ENCODE results near the gene ARHGAP5. TPM values are rescaled to one million over a fixed set of nuclear protein-coding genes. Genes with fewer than 3 reads are reported as not detected.
A peak's percentile ranks its signal among the peaks of the same experiment; 100 is the strongest.

ARHGAP5 gene
- total RNA-seq, 1 donor from 2014 or later: 157 TPM

DNA sequence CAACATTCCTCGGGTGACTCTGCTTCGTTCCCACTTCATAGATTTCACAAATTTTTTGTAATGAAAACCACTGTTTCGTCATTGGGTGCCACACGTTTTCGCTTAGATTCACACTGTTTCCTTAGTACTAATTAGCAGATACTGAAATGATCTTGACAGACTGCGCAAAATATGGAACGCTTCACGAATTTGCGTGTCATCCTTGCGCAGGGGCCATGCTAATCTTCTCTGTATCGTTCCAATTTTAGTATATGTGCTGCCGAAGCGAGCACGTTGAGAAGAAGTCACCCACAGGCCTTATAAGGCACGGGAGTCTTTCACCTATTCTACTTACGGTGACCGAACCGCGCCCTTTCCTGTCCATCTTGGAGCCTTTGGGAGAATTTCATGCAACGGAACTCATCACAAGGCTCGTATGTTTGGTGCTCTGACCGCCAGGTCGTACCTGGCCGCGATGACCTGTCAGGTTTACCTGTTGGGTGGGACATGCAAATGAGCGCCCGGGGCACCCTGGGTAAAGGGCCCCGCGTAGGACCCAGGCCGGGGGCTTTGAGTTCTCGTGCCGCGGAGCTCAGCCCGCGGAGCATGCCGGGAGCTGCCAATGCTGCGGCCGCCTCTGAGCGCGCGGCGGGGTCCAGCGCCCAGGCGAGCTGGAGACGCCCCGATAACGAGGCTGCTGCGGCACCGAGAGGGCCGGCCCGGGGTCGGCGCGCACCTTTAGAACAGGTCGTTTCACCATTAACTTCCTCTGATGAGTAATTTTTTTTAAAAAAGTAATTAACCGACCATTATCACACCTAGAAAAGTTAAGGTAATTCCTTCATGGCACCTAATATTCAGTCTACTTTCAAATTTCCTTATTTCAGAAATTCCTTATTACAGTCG is 126.1 kb downstream of the ARHGAP5 start, which contains the start of gene RNU6-8:
RNU6-8 (minus strand) TSS at position 272 of the 885 bp plus-strand sequence.
- Mint-ChIP-seq H3K9me3 (no peaks in the 10 kb centered on the region), H3K4me3 (peak within 1 kb of the TSS; percentile 94), H3K4me1 (ENCODE audit: unreplicated experiment) (peaks cover 3% of the 10 kb centered on the region), H3K36me3 (no peaks in the 10 kb centered on the region), H3K27ac (peak within 1 kb of the TSS; percentile 99), H3K27me3 (peaks cover 8% of the 10 kb centered on the region)
- TF ChIP-seq, protein P1, sequence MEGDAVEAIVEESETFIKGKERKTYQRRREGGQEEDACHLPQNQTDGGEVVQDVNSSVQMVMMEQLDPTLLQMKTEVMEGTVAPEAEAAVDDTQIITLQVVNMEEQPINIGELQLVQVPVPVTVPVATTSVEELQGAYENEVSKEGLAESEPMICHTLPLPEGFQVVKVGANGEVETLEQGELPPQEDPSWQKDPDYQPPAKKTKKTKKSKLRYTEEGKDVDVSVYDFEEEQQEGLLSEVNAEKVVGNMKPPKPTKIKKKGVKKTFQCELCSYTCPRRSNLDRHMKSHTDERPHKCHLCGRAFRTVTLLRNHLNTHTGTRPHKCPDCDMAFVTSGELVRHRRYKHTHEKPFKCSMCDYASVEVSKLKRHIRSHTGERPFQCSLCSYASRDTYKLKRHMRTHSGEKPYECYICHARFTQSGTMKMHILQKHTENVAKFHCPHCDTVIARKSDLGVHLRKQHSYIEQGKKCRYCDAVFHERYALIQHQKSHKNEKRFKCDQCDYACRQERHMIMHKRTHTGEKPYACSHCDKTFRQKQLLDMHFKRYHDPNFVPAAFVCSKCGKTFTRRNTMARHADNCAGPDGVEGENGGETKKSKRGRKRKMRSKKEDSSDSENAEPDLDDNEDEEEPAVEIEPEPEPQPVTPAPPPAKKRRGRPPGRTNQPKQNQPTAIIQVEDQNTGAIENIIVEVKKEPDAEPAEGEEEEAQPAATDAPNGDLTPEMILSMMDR (conservative IDR thresholded peaks at IDR 0.05): no peak
- peak; percentile 93 for DNase-seq (ENCODE audit: extremely low spot score, unreplicated experiment)

DNA sequence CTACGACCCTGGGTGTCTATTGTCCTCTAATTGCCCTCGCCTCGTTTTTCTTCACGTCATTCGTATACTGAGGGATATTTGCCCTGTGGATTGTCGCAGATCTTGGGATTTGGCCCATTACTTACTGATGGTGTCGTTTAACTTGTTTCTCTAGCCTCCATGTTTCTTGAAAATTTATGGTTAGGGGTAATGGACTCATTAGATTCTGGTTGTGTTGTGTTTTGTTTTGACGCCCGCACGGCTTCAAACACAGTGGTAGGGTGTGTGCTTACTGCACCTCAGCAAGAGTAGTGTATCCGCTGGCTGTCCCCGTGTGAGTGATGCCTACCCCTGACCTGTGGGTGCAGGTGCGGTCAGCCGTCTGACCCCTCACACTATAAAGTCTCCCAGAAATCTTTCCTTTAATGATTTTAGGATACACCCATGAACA is 126.8 kb downstream of the ARHGAP5 start:
- no peak for DNase-seq (ENCODE audit: extremely low spot score, unreplicated experiment)
- Mint-ChIP-seq H3K27me3 (peaks cover 8% of the 10 kb centered on the region), H3K36me3 (no peaks in the 10 kb centered on the region), H3K27ac (peak overlapping the region; percentile 99), H3K4me3 (peak overlapping the region; percentile 94), H3K9me3 (no peaks in the 10 kb centered on the region), H3K4me1 (ENCODE audit: unreplicated experiment) (peaks cover 3% of the 10 kb centered on the region)
- TF ChIP-seq, protein P1 (conservative IDR thresholded peaks at IDR 0.05): no peak

- Mint-ChIP-seq H3K27me3 (peaks cover 8% of the 10 kb centered on the region), H3K36me3 (no peaks in the 10 kb centered on the region), H3K4me1 (ENCODE audit: unreplicated experiment) (peaks cover 3% of the 10 kb centered on the region), H3K9me3 (no peaks in the 10 kb centered on the region), H3K27ac (no peak overlapping the region), H3K4me3 (peak overlapping the region; percentile 38)
- DNase-seq (ENCODE audit: extremely low spot score, unreplicated experiment): no peak
- TF ChIP-seq, protein P1 (conservative IDR thresholded peaks at IDR 0.05): no peak
These were observed 128.4 kb downstream of the ARHGAP5 start for GRCh38 chr14:32205554-32205953.

DNA sequence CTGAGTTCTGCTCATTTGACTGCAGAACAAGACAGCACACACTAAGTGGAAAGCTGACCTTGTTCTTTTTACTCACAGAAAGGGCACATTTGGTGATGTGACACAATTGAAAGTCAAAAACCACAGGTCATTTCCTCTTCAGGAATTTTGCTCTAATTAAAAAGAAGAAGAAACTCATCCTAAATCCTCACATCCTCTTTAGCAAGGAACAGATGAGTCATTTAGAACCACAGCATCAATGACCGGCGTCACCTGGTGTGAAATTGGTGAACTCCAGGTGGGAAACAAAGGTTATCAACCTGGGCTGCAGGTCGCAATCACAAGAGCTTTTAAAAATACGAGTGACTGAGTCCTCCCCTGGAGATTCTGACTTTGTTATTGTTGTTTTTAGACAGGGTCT is 128.9 kb downstream of the ARHGAP5 start:
- Mint-ChIP-seq H3K9me3 (no peaks in the 10 kb centered on the region), H3K27me3 (peaks cover 8% of the 10 kb centered on the region), H3K4me3 (peak overlapping the region; percentile 38), H3K36me3 (no peaks in the 10 kb centered on the region), H3K27ac (no peak overlapping the region), H3K4me1 (ENCODE audit: unreplicated experiment) (peaks cover under 1% of the 10 kb centered on the region)
- no peak for DNase-seq (ENCODE audit: extremely low spot score, unreplicated experiment)
- TF ChIP-seq, protein P1 (conservative IDR thresholded peaks at IDR 0.05): no peak

- TF ChIP-seq, protein P1 (conservative IDR thresholded peaks at IDR 0.05): no peak
- no peaks in the 10 kb centered on the region for H3K9me3 Mint-ChIP-seq
- H3K4me3 Mint-ChIP-seq: peak overlapping the region; percentile 33
- no peak for DNase-seq (ENCODE audit: extremely low spot score, unreplicated experiment)
- H3K36me3 Mint-ChIP-seq: no peaks in the 10 kb centered on the region
- peak overlapping the region; percentile 10 for H3K27ac Mint-ChIP-seq
- H3K4me1 Mint-ChIP-seq (ENCODE audit: unreplicated experiment): no peaks in the 10 kb centered on the region
- peaks cover 8% of the 10 kb centered on the region for H3K27me3 Mint-ChIP-seq
These were observed 129.4 kb downstream of the ARHGAP5 start for GRCh38 chr14:32206552-32206951.
